SK-N-SH (cell line): ENCODE data around the gene CFDP1. TPM values are rescaled to one million over a fixed set of nuclear protein-coding genes. Genes with fewer than 3 reads are reported as not detected.

ENCODE experiments used
- CTCF ChIA-PET: fragments of 300-600, 350-600 bp; formaldehyde crosslinking; extraction: SDS; loops from one replicate; lab custom pipeline; 2021; lab: Yijun Ruan, JAX
- POLR2A ChIA-PET: fragments of 350-600 bp; sonication (Branson Sonifier 250); formaldehyde crosslinking; extraction: SDS; loops from one replicate; lab custom pipeline; 2020; ENCODE audit warnings: antibody characterized with exemption, inconsistent platforms; lab: Yijun Ruan, JAX
- DNase-seq: peaks from one replicate; pipeline ENCODE4 v3.0.0; 2012
- H2AFZ ChIP-seq: fragments of 200-600 bp; sonication (generic); 2 replicates; pipeline ENCODE4 v1.8.1; 2016; ENCODE audit warnings: antibody characterized with exemption, mild to moderate bottlenecking, low read depth
- H3F3A ChIP-seq: fragments of 200-600 bp; sonication (generic); replicated peaks from 2 replicates; pipeline ENCODE3; 2016; ENCODE audit warnings: antibody characterized with exemption, mild to moderate bottlenecking; ENCODE audit not compliant: insufficient read depth
- H3K27ac ChIP-seq, 2 experiments: fragments of 200-500 bp in 1 of 2; fragments of 200-600 bp in 1 of 2; sonication (Bioruptor generic) in 1 of 2; sonication (generic), shearing (Covaris generic) in 1 of 2; 2 replicates each; pipeline versions ENCODE4 v1.5.1 to v1.6.1; 2014 to 2016; ENCODE audit warnings: low read depth in 2 of 2, inconsistent platforms in 1 of 2, low read length in 1 of 2, mild to moderate bottlenecking in 1 of 2, mixed read lengths in 1 of 2
- H3K27me3 ChIP-seq: fragments of 200-600 bp; sonication (generic), shearing (Covaris generic); 2 replicates; pipeline ENCODE4 v1.6.1; 2016; ENCODE audit warnings: mixed run types; ENCODE audit not compliant: insufficient read depth
- H3K36me3 ChIP-seq, 2 experiments: fragments of 200-500 bp in 1 of 2; fragments of 200-600 bp in 1 of 2; sonication (Bioruptor generic) in 1 of 2; sonication (generic) in 1 of 2; replicated peaks in 1 of 2; 2 replicates each; pipeline versions ENCODE3 to v1.5.1; 2014 to 2016; ENCODE audit warnings: low read length in 1 of 2, mild to moderate bottlenecking in 1 of 2; ENCODE audit not compliant: insufficient read depth in 2 of 2, control insufficient read depth in 1 of 2
- H3K4me1 ChIP-seq, 2 experiments: fragments of 200-500 bp in 1 of 2; fragments of 200-600 bp in 1 of 2; sonication (Bioruptor generic) in 1 of 2; sonication (generic), shearing (Covaris generic) in 1 of 2; 2 replicates each; pipeline versions ENCODE4 v1.5.1 to v1.6.1; 2014 to 2016; ENCODE audit warnings: low read depth in 1 of 2, low read length in 1 of 2, mixed run types in 1 of 2; ENCODE audit not compliant: insufficient read depth in 2 of 2, control insufficient read depth in 1 of 2
- H3K4me2 ChIP-seq: fragments of 200-600 bp; sonication (generic), shearing (Covaris generic); 2 replicates; pipeline ENCODE4 v1.6.1; 2017; ENCODE audit warnings: mixed run types
- H3K4me3 ChIP-seq, 2 experiments: fragments of 200-500 bp in 1 of 2; fragments of 200-600 bp in 1 of 2; sonication (Bioruptor generic) in 1 of 2; sonication (generic), shearing (Covaris generic) in 1 of 2; 2 replicates each; pipeline versions ENCODE4 v1.5.1 to v1.8.1; 2014 to 2016; ENCODE audit warnings: low read depth in 2 of 2, inconsistent platforms in 1 of 2, low read length in 1 of 2, mild to moderate bottlenecking in 1 of 2, mixed read lengths in 1 of 2, moderate library complexity in 1 of 2
- H3K79me2 ChIP-seq: fragments of 200-600 bp; sonication (generic); 2 replicates; pipeline ENCODE4 v1.8.1; 2017; ENCODE audit warnings: mild to moderate bottlenecking; ENCODE audit not compliant: insufficient read depth
- H3K9ac ChIP-seq: fragments of 200-600 bp; sonication (generic); 2 replicates; pipeline ENCODE4 v1.6.1; 2017; ENCODE audit warnings: mixed run types
- H3K9me2 ChIP-seq: fragments of 200-600 bp; sonication (generic); 2 replicates; pipeline ENCODE4 v1.6.1; 2017; ENCODE audit warnings: mixed run types
- H3K9me3 ChIP-seq: fragments of 200-600 bp; sonication (generic); 2 replicates; pipeline ENCODE4 v1.6.1; 2017; ENCODE audit warnings: mixed run types, mild to moderate bottlenecking, moderate library complexity
- H4K20me1 ChIP-seq: fragments of 200-600 bp; sonication (generic); 2 replicates; pipeline ENCODE4 v1.6.1; 2017; ENCODE audit warnings: mild to moderate bottlenecking, mixed run types; ENCODE audit not compliant: insufficient read depth
- CHD2 ChIP-seq: fragments of 150-350 bp; IDR thresholded peaks from 2 replicates; pipeline ENCODE4 v1.6.1; 2018; ENCODE audit warnings: low read length; ENCODE audit not compliant: partially characterized antibody
- ELF1 ChIP-seq: IDR thresholded peaks from 2 replicates; pipeline ENCODE4 v1.4.0; 2012
- EP300 ChIP-seq, 2 experiments: IDR thresholded peaks; 2 replicates each; pipeline versions ENCODE4 v1.4.0 to v1.6.1; 2012; ENCODE audit warnings: borderline replicate concordance in 1 of 2, low read depth in 1 of 2, low read length in 1 of 2
- EZH2phosphoT487 ChIP-seq: fragments of 200-600 bp; sonication (generic); IDR thresholded peaks from 2 replicates; pipeline ENCODE4 v1.6.1; 2017; ENCODE audit warnings: low read depth, mixed run types, mild to moderate bottlenecking, antibody characterized with exemption, moderate library complexity, borderline replicate concordance
- FOSL2 ChIP-seq: IDR thresholded peaks from 2 replicates; pipeline ENCODE4 v1.4.0; 2012; ENCODE audit warnings: low read depth, mild to moderate bottlenecking, moderate library complexity, borderline replicate concordance
- FOXJ3 ChIP-seq: sonication (generic); formaldehyde crosslinking; IDR thresholded peaks from 2 replicates; pipeline ENCODE4 v1.5.1; 2020; ENCODE audit warnings: mild to moderate bottlenecking, missing genetic modification reagents
- GABPA ChIP-seq: IDR thresholded peaks from 2 replicates; pipeline ENCODE4 v1.4.0; 2012; ENCODE audit warnings: low read depth, mild to moderate bottlenecking
- MXI1 ChIP-seq: IDR thresholded peaks from 2 replicates; pipeline ENCODE4 v1.6.1; 2012; ENCODE audit warnings: mild to moderate bottlenecking, low read depth, low read length, improper control_type of control experiment
- NFIC ChIP-seq: IDR thresholded peaks from 2 replicates; pipeline ENCODE4 v1.4.0; 2012; ENCODE audit warnings: borderline replicate concordance
- RAD21 ChIP-seq: IDR thresholded peaks from 2 replicates; pipeline ENCODE4 v1.6.1; 2012; ENCODE audit warnings: mild to moderate bottlenecking, low read length
- RCOR1 ChIP-seq: fragments of 150-350 bp; IDR thresholded peaks from 2 replicates; pipeline ENCODE4 v1.6.1; 2017; ENCODE audit warnings: antibody characterized with exemption, low read length
- SMC3 ChIP-seq: IDR thresholded peaks from 2 replicates; pipeline ENCODE4 v1.6.1; 2012; ENCODE audit warnings: low read depth, low read length, improper control_type of control experiment
- TAF1 ChIP-seq: IDR thresholded peaks from 2 replicates; pipeline ENCODE4 v1.6.1; 2012; ENCODE audit warnings: low read depth, mild to moderate bottlenecking, low read length, moderate library complexity, borderline replicate concordance
- USF1 ChIP-seq: IDR thresholded peaks from 2 replicates; pipeline ENCODE4 v1.4.0; 2012; ENCODE audit warnings: low read depth, borderline replicate concordance
- YY1 ChIP-seq: IDR thresholded peaks from 2 replicates; pipeline ENCODE4 v1.4.0; 2012; ENCODE audit warnings: low read depth, mild to moderate bottlenecking
- ZBTB33 ChIP-seq: IDR thresholded peaks from 2 replicates; pipeline ENCODE4 v1.4.0; 2012; ENCODE audit warnings: low read depth, borderline replicate concordance
- WGBS: methylation state at CpG from one replicate; pipeline ENCODE4 v1.1.6; 2017; ENCODE audit warnings: low lambda C conversion rate; 5-methylcytosine and 5-hydroxymethylcytosine counted together
- polyA plus RNA-seq, 3 experiments: library from polyadenylated mRNA; depleted of rRNA; stranded (reverse); fragments of >200 nt; gene quantifications; 2 replicates each; pipeline ENCODE4 v1.2.3, GENCODE V29; 2012
- TF ChIP-seq, protein P1 (sequence below): IDR thresholded peaks from 2 replicates; pipeline ENCODE4 v1.6.1; 2012; ENCODE audit warnings: mild to moderate bottlenecking, low read depth, low read length, moderate library complexity

CFDP1 gene
- polyA plus RNA-seq, 1 of the 3 experiments (the other 2 are of a cell fraction): 46.0 TPM

- CTCF ChIA-PET: interaction anchor here (1.3 to 2.6 kb wide), 3 partner anchors 10 to 22 kb away, joined by 5 to 8 read pairs (median 6); partner anchors contain the start of gene CFDP1
- H3F3A ChIP-seq: no peaks in the 10 kb centered on the region
- no peak for DNase-seq
Observed at GRCh38 chr16:75455677-75456076, 22.4 kb upstream of the CFDP1 start.

GRCh38 chr16:75452464-75453190 lies 19.3 kb upstream of the CFDP1 start:
- peak overlapping the region in 1 of 2 experiments; percentile 51; a peak in 2 of 4 replicates for H3K27ac ChIP-seq
- peaks cover 70% of the 10 kb centered on the region for H3K79me2 ChIP-seq
- H3F3A ChIP-seq: no peaks in the 10 kb centered on the region
- H3K9me2 ChIP-seq: no peaks in the 10 kb centered on the region
- WGBS: 94% methylated on average over 12 of the region's 12 CpGs
- no peak overlapping the region for H3K4me3 ChIP-seq
- no peak overlapping the region for H2AFZ ChIP-seq
- H3K9ac ChIP-seq: no peak overlapping the region
- peaks cover 36% of the 10 kb centered on the region for H4K20me1 ChIP-seq
- peaks cover 0 to 30% of the 10 kb centered on the region in 2 experiments for H3K36me3 ChIP-seq
- no peaks in the 10 kb centered on the region for H3K27me3 ChIP-seq
- H3K4me2 ChIP-seq: no peak overlapping the region
- ChIA-PET CTCF (interaction anchor here (1.3 to 1.5 kb wide), 2 partner anchors 11 to 12 kb away, joined by 4 to 8 read pairs; partner anchors contain the start of gene TMEM170A), POLR2A (no interaction called here)
- peak; percentile 53 for DNase-seq
- H3K9me3 ChIP-seq: no peaks in the 10 kb centered on the region
- H3K4me1 ChIP-seq: peaks cover 0 to 26% of the 10 kb centered on the region in 2 experiments; a peak in 2 of 4 replicates
- TF ChIP-seq FOSL2: no peak
- no peak for TF ChIP-seq EZH2phosphoT487
- TF ChIP-seq CHD2: peak; percentile 16
- TF ChIP-seq, protein P1, sequence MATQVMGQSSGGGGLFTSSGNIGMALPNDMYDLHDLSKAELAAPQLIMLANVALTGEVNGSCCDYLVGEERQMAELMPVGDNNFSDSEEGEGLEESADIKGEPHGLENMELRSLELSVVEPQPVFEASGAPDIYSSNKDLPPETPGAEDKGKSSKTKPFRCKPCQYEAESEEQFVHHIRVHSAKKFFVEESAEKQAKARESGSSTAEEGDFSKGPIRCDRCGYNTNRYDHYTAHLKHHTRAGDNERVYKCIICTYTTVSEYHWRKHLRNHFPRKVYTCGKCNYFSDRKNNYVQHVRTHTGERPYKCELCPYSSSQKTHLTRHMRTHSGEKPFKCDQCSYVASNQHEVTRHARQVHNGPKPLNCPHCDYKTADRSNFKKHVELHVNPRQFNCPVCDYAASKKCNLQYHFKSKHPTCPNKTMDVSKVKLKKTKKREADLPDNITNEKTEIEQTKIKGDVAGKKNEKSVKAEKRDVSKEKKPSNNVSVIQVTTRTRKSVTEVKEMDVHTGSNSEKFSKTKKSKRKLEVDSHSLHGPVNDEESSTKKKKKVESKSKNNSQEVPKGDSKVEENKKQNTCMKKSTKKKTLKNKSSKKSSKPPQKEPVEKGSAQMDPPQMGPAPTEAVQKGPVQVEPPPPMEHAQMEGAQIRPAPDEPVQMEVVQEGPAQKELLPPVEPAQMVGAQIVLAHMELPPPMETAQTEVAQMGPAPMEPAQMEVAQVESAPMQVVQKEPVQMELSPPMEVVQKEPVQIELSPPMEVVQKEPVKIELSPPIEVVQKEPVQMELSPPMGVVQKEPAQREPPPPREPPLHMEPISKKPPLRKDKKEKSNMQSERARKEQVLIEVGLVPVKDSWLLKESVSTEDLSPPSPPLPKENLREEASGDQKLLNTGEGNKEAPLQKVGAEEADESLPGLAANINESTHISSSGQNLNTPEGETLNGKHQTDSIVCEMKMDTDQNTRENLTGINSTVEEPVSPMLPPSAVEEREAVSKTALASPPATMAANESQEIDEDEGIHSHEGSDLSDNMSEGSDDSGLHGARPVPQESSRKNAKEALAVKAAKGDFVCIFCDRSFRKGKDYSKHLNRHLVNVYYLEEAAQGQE: no peak
- TF ChIP-seq FOXJ3 (CRISPR knock-in tag): no peak
- TF ChIP-seq TAF1: no peak
- TF ChIP-seq ELF1: no peak
- TF ChIP-seq GABPA: no peak
- no peak for TF ChIP-seq NFIC
- TF ChIP-seq RAD21: no peak
- 0 out of 2 replicates have a peak, but pooled peaks have one; percentile 14 for TF ChIP-seq RCOR1
- peak; percentile 39; the same call in 1 of the 2 replicates for TF ChIP-seq MXI1
- no peak for TF ChIP-seq ZBTB33

More at GRCh38 chr16:75455677-75456076, 22.4 kb upstream of the CFDP1 start:
- H3K79me2 ChIP-seq: peaks cover 97% of the 10 kb centered on the region
- H3K9me2 ChIP-seq: no peaks in the 10 kb centered on the region
- H3K9me3 ChIP-seq: no peaks in the 10 kb centered on the region
- peaks cover 0 to 28% of the 10 kb centered on the region in 2 experiments; a peak in 2 of 4 replicates for H3K4me1 ChIP-seq
- no peak overlapping the region for H2AFZ ChIP-seq
- peaks cover 54% of the 10 kb centered on the region for H4K20me1 ChIP-seq
- 74% methylated on average over 5 of the region's 5 CpGs for WGBS
- no peak for TF ChIP-seq EP300 (IDR thresholded peaks at IDR 0.05; ENCODE audit: borderline replicate concordance in 1 of 2, low read depth in 1 of 2, low read length in 1 of 2)
- no peak for TF ChIP-seq SMC3
- no peak for TF ChIP-seq FOSL2
- no peak for TF ChIP-seq RCOR1
- no peak for TF ChIP-seq USF1
- no peak for TF ChIP-seq YY1
- no peak for TF ChIP-seq FOXJ3 (CRISPR knock-in tag)
- H3K4me2 ChIP-seq: no peak overlapping the region
- H3K9ac ChIP-seq: no peak overlapping the region
- no peaks in the 10 kb centered on the region for H3K27me3 ChIP-seq
- no peak overlapping the region for H3K27ac ChIP-seq
- no peak overlapping the region for H3K4me3 ChIP-seq
- POLR2A ChIA-PET: no interaction called here
- peaks cover 0 to 9% of the 10 kb centered on the region in 2 experiments for H3K36me3 ChIP-seq
